NCI-H526 treated with DMSO at 0.1 percent for 48 hours (cell line): ENCODE measurements around the gene PRMT7.
"Not testable (repeated sequence)": the region's sequence is repeated elsewhere in the genome, so short reads cannot be mapped to it uniquely, and the experiment has no call there.

Experiments
- DNase-seq: peaks from one replicate; lab custom pipeline; 2025; lab: John Stamatoyannopoulos, UW

The PRMT7 gene

GRCh38 chr16:68283801-68284598, 26.8 kb upstream of the PRMT7 start:
- no peak for DNase-seq

- DNase-seq = no peak
Measured at GRCh38 chr16:68284847-68285246, 26.0 kb upstream of the PRMT7 start.

- DNase-seq = no peak
Measured at GRCh38 chr16:68285683-68286082, 25.1 kb upstream of the PRMT7 start.

- no peak for DNase-seq
Measured at GRCh38 chr16:68286153-68287074, 24.4 kb upstream of the PRMT7 start.

GRCh38 chr16:68287276-68288251, 23.3 kb upstream of the PRMT7 start:
- no peak for DNase-seq

- no peak for DNase-seq
Measured at GRCh38 chr16:68288252-68288650, 22.6 kb upstream of the PRMT7 start.

GRCh38 chr16:68288796-68289195, 22.0 kb upstream of the PRMT7 start:
- not testable (repeated sequence) for DNase-seq

- DNase-seq = no peak
Measured at GRCh38 chr16:68289202-68289601, 21.6 kb upstream of the PRMT7 start.

GRCh38 chr16:68289621-68290329, 21.0 kb upstream of the PRMT7 start:
- DNase-seq = no peak

GRCh38 chr16:68290450-68290849, 20.4 kb upstream of the PRMT7 start:
- no peak for DNase-seq

GRCh38 chr16:68291227-68291626, 19.6 kb upstream of the PRMT7 start:
- DNase-seq = no peak

- no peak for DNase-seq
Measured at GRCh38 chr16:68292425-68292824, 18.4 kb upstream of the PRMT7 start.

- DNase-seq = no peak
Measured at GRCh38 chr16:68296291-68296690, 14.5 kb upstream of the PRMT7 start.

- DNase-seq = no peak
Measured at GRCh38 chr16:68296693-68297092, 14.1 kb upstream of the PRMT7 start.

- no peak for DNase-seq
Measured at GRCh38 chr16:68297908-68298307, 12.9 kb upstream of the PRMT7 start.

GRCh38 chr16:68298312-68298711, 12.5 kb upstream of the PRMT7 start:
- DNase-seq = no peak

- no peak for DNase-seq
Measured at GRCh38 chr16:68298907-68299561, 11.8 kb upstream of the PRMT7 start.

- no peak for DNase-seq
Measured at GRCh38 chr16:68299571-68300453, 11.0 kb upstream of the PRMT7 start.

- no peak for DNase-seq
Measured at GRCh38 chr16:68300734-68301459, 9.9 kb upstream of the PRMT7 start.
